ENCODE measurements around the gene TMEM250.

The TMEM250 gene

DNA sequence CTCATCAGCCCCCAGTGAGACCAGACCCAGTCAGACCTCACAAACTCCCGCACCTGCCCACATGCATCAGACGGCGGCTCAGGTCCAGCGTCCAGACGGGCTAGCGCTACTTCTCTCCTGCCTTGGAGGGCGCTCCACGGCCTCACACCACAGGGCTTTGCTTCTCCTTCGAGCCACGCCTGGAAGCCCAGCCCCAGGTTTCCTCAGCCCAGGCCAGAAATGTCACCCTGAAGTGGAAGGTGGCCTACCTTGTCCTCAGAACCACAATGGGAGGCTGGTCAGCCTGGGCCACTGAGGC, 26.4 kb downstream of the TMEM250 start:
- Histone ChIP-seq H3K79me2 (ENCODE audit: insufficient read depth, low read length) (no peaks in the 10 kb centered on the region), H3F3A (ENCODE audit: insufficient read depth, low read length) (no peaks in the 10 kb centered on the region), H2AFZ (ENCODE audit: low read length) (no peak overlapping the region), H3K4me3 (ENCODE audit: low read depth, low read length, poor library complexity, severe bottlenecking) (no peak overlapping the region), H3K27me3 (ENCODE audit: insufficient read depth, low read length) (peaks cover 14% of the 10 kb centered on the region; the same call in 1 of the 2 replicates), H3K36me3 (ENCODE audit: insufficient read depth, low read length) (no peaks in the 10 kb centered on the region), H3K9me3 (ENCODE audit: low read length) (no peaks in the 10 kb centered on the region), H4K20me1 (ENCODE audit: insufficient read depth, low read length) (no peaks in the 10 kb centered on the region), H3K27ac (ENCODE audit: low read depth, low read length, poor library complexity, severe bottlenecking) (no peak overlapping the region), H3K4me2 (ENCODE audit: low read length) (no peak overlapping the region), H3K9ac (ENCODE audit: low read length) (no peak overlapping the region), H3K4me1 (ENCODE audit: insufficient read depth, low read length, severe bottlenecking) (no peaks in the 10 kb centered on the region), H3K9me2 (ENCODE audit: low read depth, low read length) (no peaks in the 10 kb centered on the region)
- TF ChIP-seq, protein P1, sequence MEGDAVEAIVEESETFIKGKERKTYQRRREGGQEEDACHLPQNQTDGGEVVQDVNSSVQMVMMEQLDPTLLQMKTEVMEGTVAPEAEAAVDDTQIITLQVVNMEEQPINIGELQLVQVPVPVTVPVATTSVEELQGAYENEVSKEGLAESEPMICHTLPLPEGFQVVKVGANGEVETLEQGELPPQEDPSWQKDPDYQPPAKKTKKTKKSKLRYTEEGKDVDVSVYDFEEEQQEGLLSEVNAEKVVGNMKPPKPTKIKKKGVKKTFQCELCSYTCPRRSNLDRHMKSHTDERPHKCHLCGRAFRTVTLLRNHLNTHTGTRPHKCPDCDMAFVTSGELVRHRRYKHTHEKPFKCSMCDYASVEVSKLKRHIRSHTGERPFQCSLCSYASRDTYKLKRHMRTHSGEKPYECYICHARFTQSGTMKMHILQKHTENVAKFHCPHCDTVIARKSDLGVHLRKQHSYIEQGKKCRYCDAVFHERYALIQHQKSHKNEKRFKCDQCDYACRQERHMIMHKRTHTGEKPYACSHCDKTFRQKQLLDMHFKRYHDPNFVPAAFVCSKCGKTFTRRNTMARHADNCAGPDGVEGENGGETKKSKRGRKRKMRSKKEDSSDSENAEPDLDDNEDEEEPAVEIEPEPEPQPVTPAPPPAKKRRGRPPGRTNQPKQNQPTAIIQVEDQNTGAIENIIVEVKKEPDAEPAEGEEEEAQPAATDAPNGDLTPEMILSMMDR (IDR thresholded peaks at IDR 0.05; ENCODE audit: low read length), result no peak
- no peak for TF ChIP-seq EZH2 (IDR thresholded peaks at IDR 0.05; ENCODE audit: borderline replicate concordance, low read length)

- TF ChIP-seq, protein P1 (IDR thresholded peaks at IDR 0.05; ENCODE audit: low read length), result no peak
- TF ChIP-seq EZH2 (IDR thresholded peaks at IDR 0.05; ENCODE audit: borderline replicate concordance, low read length), result no peak
- Histone ChIP-seq H3K4me3 (ENCODE audit: low read depth, low read length, poor library complexity, severe bottlenecking) (no peak overlapping the region), H3K4me2 (ENCODE audit: low read length) (no peak overlapping the region), H3K9me3 (ENCODE audit: low read length) (no peaks in the 10 kb centered on the region), H3F3A (ENCODE audit: insufficient read depth, low read length) (no peaks in the 10 kb centered on the region), H3K4me1 (ENCODE audit: insufficient read depth, low read length, severe bottlenecking) (no peaks in the 10 kb centered on the region), H3K9ac (ENCODE audit: low read length) (no peak overlapping the region), H3K36me3 (ENCODE audit: insufficient read depth, low read length) (no peaks in the 10 kb centered on the region), H3K9me2 (ENCODE audit: low read depth, low read length) (no peaks in the 10 kb centered on the region), H2AFZ (ENCODE audit: low read length) (no peak overlapping the region), H4K20me1 (ENCODE audit: insufficient read depth, low read length) (no peaks in the 10 kb centered on the region), H3K79me2 (ENCODE audit: insufficient read depth, low read length) (no peaks in the 10 kb centered on the region), H3K27ac (ENCODE audit: low read depth, low read length, poor library complexity, severe bottlenecking) (no peak overlapping the region), H3K27me3 (ENCODE audit: insufficient read depth, low read length) (peaks cover 14% of the 10 kb centered on the region; the same call in 1 of the 2 replicates)
Measured at GRCh38 chr9:136091582-136092352, 26.9 kb downstream of the TMEM250 start.

GRCh38 chr9:136090768-136091581, 27.7 kb downstream of the TMEM250 start:
- H3K4me2 ChIP-seq (ENCODE audit: low read length), result no peak overlapping the region
- no peak overlapping the region for H2AFZ ChIP-seq (ENCODE audit: low read length)
- peaks cover 14% of the 10 kb centered on the region; the same call in 1 of the 2 replicates for H3K27me3 ChIP-seq (ENCODE audit: insufficient read depth, low read length)
- no peaks in the 10 kb centered on the region for H3K9me3 ChIP-seq (ENCODE audit: low read length)
- TF ChIP-seq EZH2 (IDR thresholded peaks at IDR 0.05; ENCODE audit: borderline replicate concordance, low read length), result no peak
- TF ChIP-seq, protein P1 (IDR thresholded peaks at IDR 0.05; ENCODE audit: low read length), result no peak
- H3K36me3 ChIP-seq (ENCODE audit: insufficient read depth, low read length), result no peaks in the 10 kb centered on the region
- H3K9ac ChIP-seq (ENCODE audit: low read length), result no peak overlapping the region
- no peak overlapping the region for H3K27ac ChIP-seq (ENCODE audit: low read depth, low read length, poor library complexity, severe bottlenecking)
- H3K79me2 ChIP-seq (ENCODE audit: insufficient read depth, low read length), result no peaks in the 10 kb centered on the region
- H3K9me2 ChIP-seq (ENCODE audit: low read depth, low read length), result no peaks in the 10 kb centered on the region
- no peaks in the 10 kb centered on the region for H4K20me1 ChIP-seq (ENCODE audit: insufficient read depth, low read length)
- no peaks in the 10 kb centered on the region for H3K4me1 ChIP-seq (ENCODE audit: insufficient read depth, low read length, severe bottlenecking)
- H3K4me3 ChIP-seq (ENCODE audit: low read depth, low read length, poor library complexity, severe bottlenecking), result no peak overlapping the region
- no peaks in the 10 kb centered on the region for H3F3A ChIP-seq (ENCODE audit: insufficient read depth, low read length)

Data from OCI-LY1 (cell line).